Activated naive CD8-positive, alpha-beta T cell treated with anti-CD3 and anti-CD28 coated beads for 36 hours (primary cell): ENCODE measurements around the gene LIMD2. TPM values are rescaled to one million over a fixed set of nuclear protein-coding genes. Genes with fewer than 3 reads are reported as not detected.
A peak's percentile ranks its signal among the peaks of the same experiment; 100 is the strongest.

Experiments used
- DNase-seq: peaks from one replicate; pipeline ENCODE4 v3.0.0; 2021
- H3K27ac Mint-ChIP-seq: one replicate; pipeline ENCODE4 v1.8.0; 2022; ENCODE audit warnings: mild to moderate bottlenecking, moderate library complexity, mixed read lengths
- H3K27me3 Mint-ChIP-seq: one replicate; pipeline ENCODE4 v1.8.0; 2022; ENCODE audit warnings: mild to moderate bottlenecking, mixed read lengths
- H3K36me3 Mint-ChIP-seq: one replicate; pipeline ENCODE4 v1.8.0; 2021; ENCODE audit warnings: mild to moderate bottlenecking, mixed read lengths
- H3K4me1 Mint-ChIP-seq: one replicate; pipeline ENCODE4 v1.8.0; 2021; ENCODE audit warnings: mixed read lengths
- H3K4me3 Mint-ChIP-seq: one replicate; pipeline ENCODE4 v1.8.0; 2022; ENCODE audit warnings: mild to moderate bottlenecking, moderate library complexity, mixed read lengths
- H3K9me3 Mint-ChIP-seq: one replicate; pipeline ENCODE4 v1.8.0; 2022; ENCODE audit warnings: mixed read lengths
- total RNA-seq, 2 experiments: library from RNA; stranded (reverse); gene quantifications; one replicate each; pipeline ENCODE4 v1.2.3, GENCODE V29; 2021

LIMD2 gene
- total RNA-seq, 2 experiments from 2014 or later = 173 to 179 TPM

- Mint-ChIP-seq H3K9me3 (no peaks in the 10 kb centered on the region), H3K4me1 (peaks cover 70% of the 10 kb centered on the region), H3K4me3 (peak overlapping the region; percentile 18), H3K27ac (peak overlapping the region; percentile 74), H3K36me3 (peaks cover 52% of the 10 kb centered on the region), H3K27me3 (no peaks in the 10 kb centered on the region)
- DNase-seq = no peak
These were observed 4.9 kb upstream of the LIMD2 start for GRCh38 chr17:63704836-63705235.

- H3K4me3 Mint-ChIP-seq = peak overlapping the region; percentile 89
- H3K27ac Mint-ChIP-seq = peak overlapping the region; percentile 74
- peaks cover 65% of the 10 kb centered on the region for H3K4me1 Mint-ChIP-seq
These were observed 4.3 kb upstream of the LIMD2 start for GRCh38 chr17:63704259-63704576.

GRCh38 chr17:63703556-63704258 lies 3.8 kb upstream of the LIMD2 start:
- Mint-ChIP-seq H3K9me3 (no peaks in the 10 kb centered on the region), H3K27ac (peak overlapping the region; percentile 97), H3K27me3 (no peaks in the 10 kb centered on the region), H3K4me1 (peaks cover 59% of the 10 kb centered on the region), H3K4me3 (peak overlapping the region; percentile 89), H3K36me3 (peaks cover 46% of the 10 kb centered on the region)
- no peak for DNase-seq

More at GRCh38 chr17:63704259-63704576, 4.3 kb upstream of the LIMD2 start:
- Mint-ChIP-seq H3K27me3 (no peaks in the 10 kb centered on the region), H3K9me3 (no peaks in the 10 kb centered on the region), H3K36me3 (peaks cover 49% of the 10 kb centered on the region)
- DNase-seq = no peak

GRCh38 chr17:63703029-63703428 lies 3.1 kb upstream of the LIMD2 start:
- H3K27ac Mint-ChIP-seq = peak overlapping the region; percentile 97
- H3K27me3 Mint-ChIP-seq = no peaks in the 10 kb centered on the region
- peaks cover 55% of the 10 kb centered on the region for H3K4me1 Mint-ChIP-seq
- no peak for DNase-seq
- H3K36me3 Mint-ChIP-seq = peaks cover 44% of the 10 kb centered on the region
- no peaks in the 10 kb centered on the region for H3K9me3 Mint-ChIP-seq
- peak overlapping the region; percentile 89 for H3K4me3 Mint-ChIP-seq

- no peak for DNase-seq
- Mint-ChIP-seq H3K27ac (peak overlapping the region; percentile 97), H3K9me3 (no peaks in the 10 kb centered on the region), H3K4me1 (peaks cover 59% of the 10 kb centered on the region), H3K36me3 (peaks cover 47% of the 10 kb centered on the region), H3K4me3 (peak overlapping the region; percentile 89), H3K27me3 (no peaks in the 10 kb centered on the region)
These were observed 2.7 kb upstream of the LIMD2 start for GRCh38 chr17:63702721-63703015.

GRCh38 chr17:63701868-63702720 lies 2.2 kb upstream of the LIMD2 start:
- peak; percentile 78 for DNase-seq
- peaks cover 47% of the 10 kb centered on the region for H3K36me3 Mint-ChIP-seq
- no peaks in the 10 kb centered on the region for H3K9me3 Mint-ChIP-seq
- peak overlapping the region; percentile 89 for H3K4me3 Mint-ChIP-seq
- H3K27me3 Mint-ChIP-seq = no peaks in the 10 kb centered on the region
- H3K4me1 Mint-ChIP-seq = peaks cover 60% of the 10 kb centered on the region
- H3K27ac Mint-ChIP-seq = peak overlapping the region; percentile 97

GRCh38 chr17:63701456-63701820 lies 1.5 kb upstream of the LIMD2 start:
- H3K9me3 Mint-ChIP-seq = no peaks in the 10 kb centered on the region
- peaks cover 60% of the 10 kb centered on the region for H3K4me1 Mint-ChIP-seq
- DNase-seq = no peak
- peaks cover 52% of the 10 kb centered on the region for H3K36me3 Mint-ChIP-seq
- peak overlapping the region; percentile 89 for H3K4me3 Mint-ChIP-seq
- H3K27ac Mint-ChIP-seq = peak overlapping the region; percentile 97
- no peaks in the 10 kb centered on the region for H3K27me3 Mint-ChIP-seq

- Mint-ChIP-seq H3K36me3 (peaks cover 54% of the 10 kb centered on the region), H3K27me3 (no peaks in the 10 kb centered on the region), H3K4me1 (peaks cover 61% of the 10 kb centered on the region), H3K9me3 (no peaks in the 10 kb centered on the region), H3K4me3 (peak overlapping the region; percentile 89), H3K27ac (peak overlapping the region; percentile 97)
- peak; percentile 74 for DNase-seq
These were observed 867 bp upstream of the LIMD2 start for GRCh38 chr17:63700528-63701455.

- Mint-ChIP-seq H3K27ac (peak overlapping the region; percentile 94), H3K4me3 (peak overlapping the region; percentile 91), H3K36me3 (peaks cover 61% of the 10 kb centered on the region), H3K9me3 (no peaks in the 10 kb centered on the region), H3K27me3 (no peaks in the 10 kb centered on the region), H3K4me1 (peaks cover 66% of the 10 kb centered on the region)
- DNase-seq = peak; percentile 86
These were observed 863 bp downstream of the LIMD2 start for GRCh38 chr17:63698886-63699637.

- no peaks in the 10 kb centered on the region for H3K27me3 Mint-ChIP-seq
- peak; percentile 47 for DNase-seq
- peaks cover 65% of the 10 kb centered on the region for H3K4me1 Mint-ChIP-seq
- H3K4me3 Mint-ChIP-seq = peak overlapping the region; percentile 91
- no peaks in the 10 kb centered on the region for H3K9me3 Mint-ChIP-seq
- H3K27ac Mint-ChIP-seq = peak overlapping the region; percentile 94
- peaks cover 55% of the 10 kb centered on the region for H3K36me3 Mint-ChIP-seq
These were observed 1.5 kb downstream of the LIMD2 start for GRCh38 chr17:63698381-63698885.

GRCh38 chr17:63697341-63698286 lies 2.3 kb downstream of the LIMD2 start:
- DNase-seq = peak; percentile 80
- Mint-ChIP-seq H3K4me3 (peak overlapping the region; percentile 91), H3K36me3 (peaks cover 50% of the 10 kb centered on the region), H3K27ac (peak overlapping the region; percentile 94), H3K9me3 (no peaks in the 10 kb centered on the region), H3K4me1 (peaks cover 65% of the 10 kb centered on the region), H3K27me3 (no peaks in the 10 kb centered on the region)

- no peaks in the 10 kb centered on the region for H3K9me3 Mint-ChIP-seq
- H3K36me3 Mint-ChIP-seq = peaks cover 41% of the 10 kb centered on the region
- DNase-seq = peak; percentile 49
- H3K4me1 Mint-ChIP-seq = peaks cover 57% of the 10 kb centered on the region
- H3K27ac Mint-ChIP-seq = peak overlapping the region; percentile 94
- peak overlapping the region; percentile 91 for H3K4me3 Mint-ChIP-seq
- H3K27me3 Mint-ChIP-seq = no peaks in the 10 kb centered on the region
These were observed 3.5 kb downstream of the LIMD2 start for GRCh38 chr17:63696381-63696961.

- H3K36me3 Mint-ChIP-seq = peaks cover 36% of the 10 kb centered on the region
- H3K4me3 Mint-ChIP-seq = peak overlapping the region; percentile 91
- no peak for DNase-seq
- no peaks in the 10 kb centered on the region for H3K9me3 Mint-ChIP-seq
- H3K27ac Mint-ChIP-seq = peak overlapping the region; percentile 94
- H3K27me3 Mint-ChIP-seq = no peaks in the 10 kb centered on the region
- H3K4me1 Mint-ChIP-seq = peaks cover 55% of the 10 kb centered on the region
These were observed 4.0 kb downstream of the LIMD2 start for GRCh38 chr17:63695889-63696288.
